Liver (tissue), 3 donors: Measurements from ENCODE around the gene SASH3.

Experiments used
- ATF3 ChIP-seq: IDR thresholded peaks from 2 replicates; pipeline ENCODE4 v1.6.1; 2016; ENCODE audit warnings: antibody characterized with exemption
- CTCF ChIP-seq: fragments of 150-350 bp; IDR thresholded peaks from 2 replicates; pipeline ENCODE4 v1.5.1; 2017; ENCODE audit warnings: improper control_type of control experiment, low read depth, low read length; ENCODE audit not compliant: missing input control
- RAD21 ChIP-seq, 2 donors: IDR thresholded peaks; 2 replicates each; pipeline ENCODE4 v1.6.1; 2016; ENCODE audit warnings: antibody characterized with exemption in 2 of 2, mild to moderate bottlenecking in 2 of 2
- YY1 ChIP-seq: IDR thresholded peaks from 2 replicates; pipeline ENCODE4 v1.6.1; 2016; ENCODE audit warnings: antibody characterized with exemption, mild to moderate bottlenecking
- donor health status: healthy.
- donor health status: healthy.

DNA sequence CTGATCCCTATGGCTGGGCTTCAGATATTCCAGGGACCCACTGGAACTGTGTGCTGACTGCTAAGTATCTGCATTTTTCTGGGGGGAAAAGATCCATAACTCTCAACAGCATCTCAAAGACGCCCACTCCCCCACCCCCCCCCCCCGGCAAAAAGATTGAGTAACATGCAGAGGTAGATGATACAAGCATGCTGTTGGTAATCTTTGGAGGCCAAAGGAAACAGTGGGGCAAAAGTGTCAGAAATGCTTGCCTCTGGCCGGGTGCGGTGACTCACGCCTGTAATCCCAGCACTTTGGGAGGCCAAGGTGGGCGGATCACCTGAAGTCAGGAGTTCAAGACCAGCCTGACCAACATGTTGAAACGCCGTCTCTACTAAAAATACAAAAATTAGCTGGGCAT lies 28.8 kb upstream of the SASH3 start:
- no peak for TF ChIP-seq CTCF
- no peak for TF ChIP-seq RAD21 (IDR thresholded peaks at IDR 0.05)
- no peak for TF ChIP-seq ATF3
- no peak for TF ChIP-seq YY1
